NCI-H2107 treated with DMSO at 0.1 percent for 48 hours (cell line): ENCODE measurements around the gene DLEU7.

ENCODE experiments used
- DNase-seq: peaks from one replicate; lab custom pipeline; 2025; ENCODE audit not compliant: unreplicated experiment; lab: John Stamatoyannopoulos, UW

DLEU7 gene

DNA sequence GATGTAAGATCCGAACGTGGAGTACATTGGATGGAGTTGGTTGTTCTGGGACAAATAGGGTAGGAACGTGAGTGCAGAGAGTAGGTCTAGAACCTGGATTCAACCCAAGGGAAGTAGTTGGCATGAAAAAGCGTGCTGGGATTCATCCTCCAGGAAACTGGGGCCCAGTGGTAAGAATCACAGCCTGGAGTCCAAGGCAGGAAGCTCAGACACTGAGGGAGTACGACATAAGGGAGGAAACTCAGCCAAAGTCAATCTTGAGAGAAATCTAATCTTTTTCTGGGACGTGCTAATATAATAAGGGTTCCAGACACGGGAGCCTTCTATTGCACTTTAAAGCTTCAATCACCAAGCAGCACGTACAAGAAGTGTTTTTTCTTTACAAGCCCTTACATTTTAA lies 46.4 kb downstream of the DLEU7 start:
- no peak for DNase-seq

DNA sequence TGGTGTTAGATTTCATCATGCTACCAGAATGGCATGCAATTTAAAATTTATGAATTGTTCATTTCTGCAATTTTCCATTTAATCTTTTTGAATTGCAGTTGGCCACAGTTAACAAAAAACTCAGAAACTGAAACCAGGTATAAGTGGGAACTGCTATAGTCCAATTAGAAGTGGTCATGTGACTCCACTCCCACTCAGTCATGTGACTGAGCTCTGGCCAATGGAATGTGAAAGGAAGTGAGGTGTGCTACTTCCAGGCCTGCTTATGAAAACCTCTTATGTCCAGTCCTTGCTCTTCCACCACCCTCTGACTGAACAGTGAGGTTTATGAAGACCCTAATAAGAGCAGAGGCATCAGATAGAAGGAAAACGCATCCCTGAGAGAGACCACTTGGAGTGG lies 47.0 kb downstream of the DLEU7 start:
- no peak for DNase-seq

DNA sequence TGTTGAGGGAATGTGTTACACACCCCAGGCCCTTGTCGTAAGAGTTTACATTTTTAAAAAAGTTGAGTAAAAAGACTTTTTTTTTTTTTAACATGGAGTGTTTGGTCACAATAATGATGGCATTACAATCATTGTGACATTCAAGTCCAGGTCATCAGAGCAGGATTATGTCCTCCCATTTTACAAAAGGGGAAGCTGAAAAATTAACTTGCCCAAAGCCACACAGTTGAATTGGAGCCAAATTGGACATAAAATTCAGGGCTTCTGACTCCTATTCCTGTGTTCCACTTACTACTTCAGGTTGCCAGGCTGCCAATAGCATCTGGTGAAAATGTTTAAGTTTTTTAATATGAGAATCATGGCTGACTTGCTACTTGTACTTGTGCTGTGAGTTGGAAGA lies 49.3 kb downstream of the DLEU7 start:
- no peak for DNase-seq

GRCh38 chr13:50793026-50793425 lies 50.5 kb downstream of the DLEU7 start:
- no peak for DNase-seq

DNA sequence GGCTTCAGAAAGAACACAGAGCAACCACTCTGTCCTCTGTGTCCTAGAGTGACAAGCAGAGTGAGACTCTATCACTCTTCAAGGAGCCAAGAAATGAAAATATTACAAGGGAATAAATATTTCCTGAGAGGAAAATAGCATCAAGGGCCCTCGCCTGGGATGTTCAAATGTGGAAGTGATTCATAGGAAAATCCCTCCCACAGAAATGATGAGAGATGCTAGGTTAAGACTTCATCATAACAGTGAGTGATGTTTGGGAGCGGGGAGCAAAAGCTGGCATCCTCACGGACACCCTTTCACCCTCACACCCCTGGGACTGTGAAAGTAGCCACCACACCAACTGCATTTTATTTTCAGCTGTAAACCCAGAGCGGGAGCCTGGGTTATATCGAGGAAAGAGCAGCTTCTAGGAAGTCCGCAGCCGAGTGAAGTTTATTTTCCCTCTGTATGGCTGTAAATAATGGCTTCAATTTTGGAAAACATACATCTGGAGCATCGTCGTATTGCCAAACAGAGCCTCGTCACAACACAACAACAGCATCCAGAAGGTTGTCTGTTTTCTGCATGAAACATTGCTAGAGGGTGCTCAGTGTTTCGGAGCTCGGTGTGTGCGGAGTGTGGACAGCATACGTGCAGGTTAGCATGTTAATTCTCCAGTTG lies 54.8 kb downstream of the DLEU7 start:
- DNase-seq: no peak

DNA sequence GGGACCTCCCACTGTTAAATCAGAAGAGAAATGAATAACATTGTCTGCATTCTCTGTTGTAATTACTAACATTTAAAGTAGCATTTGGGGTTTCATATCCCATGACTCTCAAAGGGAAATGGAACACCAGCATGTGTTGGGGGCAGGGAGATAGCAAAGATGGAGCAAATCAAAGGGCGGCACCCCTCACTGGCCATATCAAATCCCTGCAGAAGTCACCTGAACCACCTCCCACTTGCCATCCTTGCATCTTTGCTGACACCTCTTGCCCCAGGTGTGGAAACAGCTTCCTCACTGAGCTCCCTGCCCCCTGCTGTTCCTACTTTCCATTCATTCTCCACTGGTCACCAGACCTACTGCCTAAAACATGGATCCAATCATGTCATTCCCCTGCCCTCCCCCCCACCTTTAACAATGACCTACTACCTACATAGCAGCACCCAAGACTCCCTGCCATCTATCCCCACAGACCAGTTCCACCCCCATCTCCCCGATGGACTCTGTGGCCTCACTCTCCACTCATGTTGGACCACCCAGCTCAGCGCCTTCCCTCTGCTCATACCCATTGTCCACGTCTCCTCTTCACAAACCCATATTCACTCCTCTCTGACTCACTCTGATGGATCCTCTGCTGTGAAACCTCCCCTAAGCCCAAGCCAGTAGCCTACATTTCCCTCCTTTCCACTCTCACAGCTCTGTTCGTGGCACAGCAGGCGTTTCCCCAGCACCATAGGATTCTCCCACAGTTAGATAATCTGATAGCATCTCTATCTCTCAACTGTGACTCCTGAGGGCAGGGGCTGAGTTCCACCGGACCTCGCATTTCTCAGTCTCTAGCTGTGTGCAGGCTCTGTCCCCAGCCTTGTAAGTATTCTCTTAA lies 55.9 kb downstream of the DLEU7 start:
- DNase-seq: no peak

DNA sequence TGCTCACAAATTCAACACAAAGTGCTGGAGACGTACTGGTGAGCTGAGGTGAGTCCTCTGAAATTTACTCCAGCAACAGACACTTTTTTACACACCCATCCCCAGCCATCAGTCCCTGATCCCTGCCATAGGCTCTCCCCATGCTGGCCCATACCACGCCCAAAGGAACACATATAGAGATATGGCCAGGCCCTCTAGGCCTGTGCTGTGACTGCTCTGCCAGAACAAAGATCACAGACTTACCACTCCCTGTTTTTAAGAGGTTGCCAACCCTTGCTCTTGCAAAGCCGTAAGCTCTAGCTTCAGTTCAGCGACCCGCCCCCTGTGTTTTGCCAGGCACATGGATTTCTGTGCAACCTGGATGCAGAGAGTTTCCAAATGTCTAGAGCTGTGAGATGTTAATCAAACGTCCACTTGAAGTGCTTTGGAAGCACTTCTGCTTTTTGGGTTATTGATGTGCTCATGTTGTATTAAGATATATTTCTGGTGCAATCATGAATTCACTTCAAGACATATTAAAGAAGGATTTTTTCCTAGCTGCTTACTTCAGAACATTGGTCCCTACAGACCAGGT lies 59.7 kb downstream of the DLEU7 start:
- no peak for DNase-seq

- DNase-seq: no peak
Measured at GRCh38 chr13:50783066-50783465, 60.4 kb downstream of the DLEU7 start.

GRCh38 chr13:50780201-50781015 lies 63.1 kb downstream of the DLEU7 start:
- DNase-seq: no peak

GRCh38 chr13:50779443-50780200 lies 63.9 kb downstream of the DLEU7 start:
- no peak for DNase-seq
